H1 (cell line): ENCODE results near the gene SLC22A13. TPM values are rescaled to one million over a fixed set of nuclear protein-coding genes. Genes with fewer than 3 reads are reported as not detected.

Experiments
- polyA plus RNA-seq, 7 experiments: library from polyadenylated mRNA; depleted of rRNA in 3 of 7; stranded (reverse) in 5 of 7; unstranded in 2 of 7; fragments of >200 nt in 5 of 7; fragments of 200-250 nt in 2 of 7; gene quantifications; 1 replicate in 5 of 7; 2 replicates in 1 of 7; 4 replicates in 1 of 7; pipeline versions ENCODE4 v1.2.1 to v1.2.3, GENCODE V29; 2011 to 2013; ENCODE audit warnings: missing spikeins in 2 of 7, mixed read lengths in 2 of 7
- total RNA-seq: library from RNA; stranded (reverse); fragmentation: NEBNext Ultra II Directional; extraction: Animal tissue kit (Norgen Biotek cat#: 25700); gene quantifications from 2 replicates; pipeline ENCODE4 v1.2.1, GENCODE V29; 2021
- TF ChIP-seq, protein P1 (sequence below): IDR thresholded peaks from 2 replicates; pipeline ENCODE4 v1.6.1; 2012; ENCODE audit warnings: low read length, inconsistent platforms

SLC22A13 gene
- total and polyA plus RNA-seq, 2 of the 8 experiments (the other 6 are each of a cell fraction or from before 2014, with no cell fraction given): 0.05 to 0.41 TPM

- TF ChIP-seq, protein P1, sequence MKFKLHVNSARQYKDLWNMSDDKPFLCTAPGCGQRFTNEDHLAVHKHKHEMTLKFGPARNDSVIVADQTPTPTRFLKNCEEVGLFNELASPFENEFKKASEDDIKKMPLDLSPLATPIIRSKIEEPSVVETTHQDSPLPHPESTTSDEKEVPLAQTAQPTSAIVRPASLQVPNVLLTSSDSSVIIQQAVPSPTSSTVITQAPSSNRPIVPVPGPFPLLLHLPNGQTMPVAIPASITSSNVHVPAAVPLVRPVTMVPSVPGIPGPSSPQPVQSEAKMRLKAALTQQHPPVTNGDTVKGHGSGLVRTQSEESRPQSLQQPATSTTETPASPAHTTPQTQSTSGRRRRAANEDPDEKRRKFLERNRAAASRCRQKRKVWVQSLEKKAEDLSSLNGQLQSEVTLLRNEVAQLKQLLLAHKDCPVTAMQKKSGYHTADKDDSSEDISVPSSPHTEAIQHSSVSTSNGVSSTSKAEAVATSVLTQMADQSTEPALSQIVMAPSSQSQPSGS: no peak
These were observed 15.4 kb upstream of the SLC22A13 start (continued) for GRCh38 chr3:38250198-38250597.
